ENCODE data around the gene ZNF624. TPM values are rescaled to one million over a fixed set of nuclear protein-coding genes. Genes with fewer than 3 reads are reported as not detected.

The ZNF624 gene
- total RNA-seq, 2 experiments from 2014 or later = 3.5 to 5.8 TPM

- DNase-seq (ENCODE audit: low spot score) = peak; percentile 2
- H3K27ac ChIP-seq (ENCODE audit: low read depth, low read length, poor library complexity, severe bottlenecking) = no peak overlapping the region
- no peaks in the 10 kb centered on the region for H3K4me1 ChIP-seq (ENCODE audit: insufficient read depth, low read length, poor library complexity, severe bottlenecking)
- no peaks in the 10 kb centered on the region for H3K9me2 ChIP-seq (ENCODE audit: insufficient read depth, low read length)
- H3K79me2 ChIP-seq (ENCODE audit: insufficient read depth, low read depth, low read length) = no peaks in the 10 kb centered on the region
- peaks cover 31% of the 10 kb centered on the region for H3K36me3 ChIP-seq (ENCODE audit: insufficient read depth, low read length)
- intact Hi-C loops (cut with micrococcal nuclease; ENCODE audit: unreplicated experiment) = no loop called here
- no peak for TF ChIP-seq EZH2phosphoT487 (IDR thresholded peaks at IDR 0.05; ENCODE audit: borderline replicate concordance, low read depth, low read length)
- TF ChIP-seq CTCF (conservative IDR thresholded peaks at IDR 0.05; ENCODE audit: low read length) = no peak
- BruUV-seq (replicated peaks) = TSS peak; percentile 32
- ChIA-PET POLR2A (no interaction called here), CTCF (ENCODE audit: unreplicated experiment) (no interaction called here)
- H3K4me2 ChIP-seq (ENCODE audit: low read length) = no peak overlapping the region
- no peak overlapping the region for H2AFZ ChIP-seq (ENCODE audit: low read length)
- peaks cover 70% of the 10 kb centered on the region for H3K9me3 ChIP-seq (ENCODE audit: low read length)
- no peaks in the 10 kb centered on the region for H4K20me1 ChIP-seq (ENCODE audit: insufficient read depth, low read length)
- H3K4me3 ChIP-seq (ENCODE audit: low read depth, low read length, poor library complexity, severe bottlenecking) = no peak overlapping the region
Measured at GRCh38 chr17:16623282-16623681, 30.4 kb downstream of the ZNF624 start.

- no peak overlapping the region for H3K27ac ChIP-seq (ENCODE audit: low read depth, low read length, poor library complexity, severe bottlenecking)
- intact Hi-C loops (cut with micrococcal nuclease; ENCODE audit: unreplicated experiment) = no loop called here
- TF ChIP-seq EZH2phosphoT487 (IDR thresholded peaks at IDR 0.05; ENCODE audit: borderline replicate concordance, low read depth, low read length) (no peak), CTCF (conservative IDR thresholded peaks at IDR 0.05; ENCODE audit: low read length) (no peak)
- H2AFZ ChIP-seq (ENCODE audit: low read length) = no peak overlapping the region
- DNase-seq (ENCODE audit: low spot score) = no peak
- no peaks in the 10 kb centered on the region for H3K79me2 ChIP-seq (ENCODE audit: insufficient read depth, low read depth, low read length)
- no peaks in the 10 kb centered on the region for H3K9me2 ChIP-seq (ENCODE audit: insufficient read depth, low read length)
- no peak overlapping the region for H3K4me2 ChIP-seq (ENCODE audit: low read length)
- H3K36me3 ChIP-seq (ENCODE audit: insufficient read depth, low read length) = peaks cover 31% of the 10 kb centered on the region
- H3K4me1 ChIP-seq (ENCODE audit: insufficient read depth, low read length, poor library complexity, severe bottlenecking) = no peaks in the 10 kb centered on the region
- H3K4me3 ChIP-seq (ENCODE audit: low read depth, low read length, poor library complexity, severe bottlenecking) = no peak overlapping the region
- H3K9me3 ChIP-seq (ENCODE audit: low read length) = peaks cover 71% of the 10 kb centered on the region
- ChIA-PET CTCF (ENCODE audit: unreplicated experiment) (no interaction called here), POLR2A (no interaction called here)
- BruUV-seq (replicated peaks) = no TSS peak
- H4K20me1 ChIP-seq (ENCODE audit: insufficient read depth, low read length) = no peaks in the 10 kb centered on the region
Measured at GRCh38 chr17:16622540-16623277, 30.9 kb downstream of the ZNF624 start.

GRCh38 chr17:16617481-16618060 lies 36.1 kb downstream of the ZNF624 start:
- CTCF ChIA-PET (ENCODE audit: unreplicated experiment) = no interaction called here

More at GRCh38 chr17:16617481-16618060, 36.1 kb downstream of the ZNF624 start:
- Histone ChIP-seq H3K9me2 (ENCODE audit: insufficient read depth, low read length) (no peaks in the 10 kb centered on the region), H3K36me3 (ENCODE audit: insufficient read depth, low read length) (no peaks in the 10 kb centered on the region), H3K27ac (ENCODE audit: low read depth, low read length, poor library complexity, severe bottlenecking) (no peak overlapping the region), H4K20me1 (ENCODE audit: insufficient read depth, low read length) (no peaks in the 10 kb centered on the region), H3K4me1 (ENCODE audit: insufficient read depth, low read length, poor library complexity, severe bottlenecking) (no peaks in the 10 kb centered on the region), H3K79me2 (ENCODE audit: insufficient read depth, low read depth, low read length) (no peaks in the 10 kb centered on the region), H2AFZ (ENCODE audit: low read length) (no peak overlapping the region), H3K9me3 (ENCODE audit: low read length) (peaks cover 37% of the 10 kb centered on the region; the same call in 1 of the 2 replicates), H3K4me2 (ENCODE audit: low read length) (no peak overlapping the region), H3K4me3 (ENCODE audit: low read depth, low read length, poor library complexity, severe bottlenecking) (no peak overlapping the region)
- TF ChIP-seq CTCF (conservative IDR thresholded peaks at IDR 0.05; ENCODE audit: low read length) = no peak
- no peak for TF ChIP-seq EZH2phosphoT487 (IDR thresholded peaks at IDR 0.05; ENCODE audit: borderline replicate concordance, low read depth, low read length)
- intact Hi-C loops (cut with micrococcal nuclease; ENCODE audit: unreplicated experiment) = no loop called here
- POLR2A ChIA-PET = no interaction called here
- no TSS peak for BruUV-seq (replicated peaks)
- DNase-seq (ENCODE audit: low spot score) = no peak

All from OCI-LY7 (cell line).